GM13977 (cell line): Measurements from ENCODE around the gene TRIM28.
A peak's percentile ranks its signal among the peaks of the same experiment; 100 is the strongest.

Experiments used
- DNase-seq: peaks from one replicate; pipeline ENCODE4 v3.0.0; 2012; ENCODE audit warnings: low spot score
- in situ Hi-C: fragments of 300-500 bp; cut with MboI; formaldehyde crosslinking; loops from one replicate; pipeline ENCODE4 v1.12.0; 2022; ENCODE audit warnings: low sequenced_read_pairs, low pct_unique_long_range_greater_than_20kb, mixed read lengths, inconsistent platforms; ENCODE audit not compliant: unreplicated experiment
- TF ChIP-seq, protein P1 (sequence below): IDR thresholded peaks from 2 replicates; pipeline ENCODE4 v1.5.1; 2012; ENCODE audit warnings: mild to moderate bottlenecking, control low read depth; ENCODE audit not compliant: insufficient read depth; ENCODE audit errors: extremely low read depth, missing control alignments

The TRIM28 gene

DNA sequence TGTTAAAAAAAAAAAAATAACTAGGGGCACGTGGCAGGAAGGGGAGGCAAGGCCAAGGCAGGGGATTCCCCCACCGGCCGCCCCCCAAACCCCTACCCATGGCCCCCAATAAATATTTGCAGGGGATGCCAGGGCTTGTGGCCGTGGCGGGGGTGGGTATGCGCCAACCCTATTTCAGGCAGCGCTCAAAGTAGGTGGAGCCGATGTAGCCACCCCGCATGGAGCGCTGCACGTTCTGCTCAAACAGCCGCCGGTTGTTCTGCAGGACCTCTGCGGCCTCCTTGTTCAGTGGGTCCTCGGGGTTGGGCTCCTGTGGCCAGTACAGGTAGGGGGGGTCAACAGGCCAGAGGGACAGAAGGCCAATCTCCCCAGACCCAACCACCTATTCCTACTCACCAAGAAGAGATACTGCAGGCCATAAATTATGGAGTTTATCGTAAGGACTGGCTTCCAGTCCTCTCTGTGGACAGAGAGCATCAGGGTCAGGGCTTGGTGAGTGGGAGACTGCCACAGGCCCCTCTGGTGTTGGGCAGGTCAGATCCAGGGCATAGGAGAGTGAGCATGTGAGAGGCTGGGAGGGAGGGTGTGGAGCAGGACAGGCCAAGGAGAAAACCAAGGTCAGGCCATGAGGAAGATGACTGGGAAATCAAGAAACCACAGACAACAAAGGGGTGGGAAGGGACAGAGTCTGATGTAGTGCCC, 12.2 kb downstream of the TRIM28 start:
- in situ Hi-C loops, result no loop called here
- no peak for DNase-seq
- TF ChIP-seq, protein P1, sequence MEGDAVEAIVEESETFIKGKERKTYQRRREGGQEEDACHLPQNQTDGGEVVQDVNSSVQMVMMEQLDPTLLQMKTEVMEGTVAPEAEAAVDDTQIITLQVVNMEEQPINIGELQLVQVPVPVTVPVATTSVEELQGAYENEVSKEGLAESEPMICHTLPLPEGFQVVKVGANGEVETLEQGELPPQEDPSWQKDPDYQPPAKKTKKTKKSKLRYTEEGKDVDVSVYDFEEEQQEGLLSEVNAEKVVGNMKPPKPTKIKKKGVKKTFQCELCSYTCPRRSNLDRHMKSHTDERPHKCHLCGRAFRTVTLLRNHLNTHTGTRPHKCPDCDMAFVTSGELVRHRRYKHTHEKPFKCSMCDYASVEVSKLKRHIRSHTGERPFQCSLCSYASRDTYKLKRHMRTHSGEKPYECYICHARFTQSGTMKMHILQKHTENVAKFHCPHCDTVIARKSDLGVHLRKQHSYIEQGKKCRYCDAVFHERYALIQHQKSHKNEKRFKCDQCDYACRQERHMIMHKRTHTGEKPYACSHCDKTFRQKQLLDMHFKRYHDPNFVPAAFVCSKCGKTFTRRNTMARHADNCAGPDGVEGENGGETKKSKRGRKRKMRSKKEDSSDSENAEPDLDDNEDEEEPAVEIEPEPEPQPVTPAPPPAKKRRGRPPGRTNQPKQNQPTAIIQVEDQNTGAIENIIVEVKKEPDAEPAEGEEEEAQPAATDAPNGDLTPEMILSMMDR, result no peak

DNA sequence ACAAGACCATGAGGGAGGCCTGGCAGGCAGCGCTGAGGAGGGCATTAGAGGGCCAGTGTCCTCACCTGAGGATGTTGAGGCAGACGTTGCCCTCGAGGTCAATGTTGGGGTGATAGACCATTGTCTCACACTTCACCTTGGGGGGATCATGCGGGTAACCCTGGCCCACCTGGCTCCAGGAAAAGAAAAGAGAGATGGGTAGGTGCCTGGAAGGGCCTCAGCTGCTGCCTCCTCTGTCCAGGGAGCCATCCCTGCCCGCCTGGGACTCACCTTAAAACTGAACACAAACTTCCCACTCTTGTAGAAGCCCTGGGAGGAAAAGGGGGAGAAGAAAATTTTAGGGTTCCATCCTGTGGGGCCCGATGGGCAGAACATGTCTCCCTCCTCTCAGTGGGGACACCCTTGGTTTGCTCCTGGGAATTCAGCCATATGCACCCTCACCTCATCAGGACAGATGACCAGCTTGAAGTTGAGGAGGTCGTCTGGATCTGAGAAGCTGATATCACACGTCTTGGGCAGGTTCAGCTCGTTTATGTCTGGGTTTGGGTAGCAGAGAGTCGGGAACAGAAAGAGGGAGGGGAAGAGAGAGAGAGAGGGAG, 12.9 kb downstream of the TRIM28 start:
- in situ Hi-C loops, result no loop called here

DNA sequence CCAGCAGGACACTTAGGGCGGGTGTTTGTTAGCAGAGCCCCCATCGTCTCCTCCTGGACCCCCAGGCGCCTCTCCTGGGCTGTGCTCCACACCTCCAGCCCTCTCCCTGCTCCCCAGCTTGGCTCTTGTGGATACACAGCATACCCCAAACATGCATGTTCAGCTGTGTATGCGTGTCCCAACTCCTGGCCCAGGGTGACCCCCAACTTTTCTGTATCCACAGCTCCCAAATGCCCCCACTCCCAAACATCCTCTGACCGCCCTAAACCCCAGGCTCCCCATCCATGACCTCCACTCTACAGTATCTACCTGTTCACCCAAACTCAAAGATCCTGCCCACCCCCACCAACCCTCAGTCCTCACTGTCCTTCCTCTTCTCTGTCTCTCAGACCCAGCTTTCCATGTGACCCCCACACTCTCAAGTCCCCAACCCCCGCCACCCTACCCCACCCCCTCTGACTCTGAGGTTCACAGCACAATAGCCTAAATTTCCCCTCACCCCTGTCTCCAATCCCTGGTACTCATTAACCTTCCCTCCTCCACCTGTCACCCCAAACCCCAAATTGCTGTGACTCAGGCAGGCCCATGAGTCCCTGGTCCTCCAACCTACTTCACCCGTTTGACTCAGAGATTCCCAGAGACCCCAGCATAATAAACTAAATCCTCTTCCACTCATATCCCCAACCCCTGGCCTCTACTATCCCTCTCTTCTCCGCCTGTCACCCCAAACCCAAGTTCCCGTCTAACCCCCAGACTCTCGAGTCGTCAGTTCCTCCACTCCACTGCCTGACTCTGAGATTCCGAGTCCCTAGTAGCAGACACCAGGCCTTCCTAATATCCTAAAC, 13.6 kb downstream of the TRIM28 start:
- TF ChIP-seq, protein P1, result no peak
- no peak for DNase-seq
- in situ Hi-C loops, result no loop called here

More for the DNA sequence above, 12.9 kb downstream of the TRIM28 start:
- TF ChIP-seq, protein P1, result no peak
- DNase-seq, result no peak

DNA sequence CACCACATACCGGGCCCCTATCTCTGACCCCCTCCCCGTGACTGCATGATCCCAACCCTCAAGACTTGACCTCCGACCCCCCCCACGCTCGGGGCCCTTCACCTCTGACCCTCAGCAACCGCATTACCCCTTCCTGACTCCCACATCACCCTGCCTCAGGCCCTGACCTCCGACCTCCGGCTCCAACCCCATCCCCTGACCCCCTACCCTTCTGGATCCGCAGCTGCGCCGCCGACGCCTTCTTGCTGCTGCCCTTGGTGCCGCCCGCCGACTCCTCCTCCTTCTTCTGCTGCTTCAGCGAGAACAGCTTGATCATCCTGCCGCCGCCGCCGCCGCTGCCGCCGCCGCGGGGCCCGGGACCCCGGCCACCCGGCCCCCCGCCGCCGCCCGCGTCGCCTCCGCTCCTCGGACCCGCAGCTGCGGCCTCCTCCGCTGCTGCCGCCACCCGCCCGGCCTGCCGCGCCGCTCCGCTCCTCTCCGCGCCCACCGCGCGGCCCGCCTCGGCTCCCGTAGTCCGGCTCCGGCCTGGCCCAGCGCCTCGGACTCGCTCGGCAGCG, 14.3 kb downstream of the TRIM28 start, which contains the start of gene UBE2M:
Gene UBE2M (minus strand): TSS at position 546 of the 557 bp plus-strand sequence. CDS start 230 bp downstream, at position 316.
- in situ Hi-C loops, result no loop called here
- TF ChIP-seq, protein P1, result no peak
- no peak for DNase-seq

- TF ChIP-seq, protein P1, result no peak
- DNase-seq, result peak; percentile 99
- in situ Hi-C loops, result no loop called here
These were observed 14.9 kb downstream of the TRIM28 start for GRCh38 chr19:58558623-58559274.

DNA sequence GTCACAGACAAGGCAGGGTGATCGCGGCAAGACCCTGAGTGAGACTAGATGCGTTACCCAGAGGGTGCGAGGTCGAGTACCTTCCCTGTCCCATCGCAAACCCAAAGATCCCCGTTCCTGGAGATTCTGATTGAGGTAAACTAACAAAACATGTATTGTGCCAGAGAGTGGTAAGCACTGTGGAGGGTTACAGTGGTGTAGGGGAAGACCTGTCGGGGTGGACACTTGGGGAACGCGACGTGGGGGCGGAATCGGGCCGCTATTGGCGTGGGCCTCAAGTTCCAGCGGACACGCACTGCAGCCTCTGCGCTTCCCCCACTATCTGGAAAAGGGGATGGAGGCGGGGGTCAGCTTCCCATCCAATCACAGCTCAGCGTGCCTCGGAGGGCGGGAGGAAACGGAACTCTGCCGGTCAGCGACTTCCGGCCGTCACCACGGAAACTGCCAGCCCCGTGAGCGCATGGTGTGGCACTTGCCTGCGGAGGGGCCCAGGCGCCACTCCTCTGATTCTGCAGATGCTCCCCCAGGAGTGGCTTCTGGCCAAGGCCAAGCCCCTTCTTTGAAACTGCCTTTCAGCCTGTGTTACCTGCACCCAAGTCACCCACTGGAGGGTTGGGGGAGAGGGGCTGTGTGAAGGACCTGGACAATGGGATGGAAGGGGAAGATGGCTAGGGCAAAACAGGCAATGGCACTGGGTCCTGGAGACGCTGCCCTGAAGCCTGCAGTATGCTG, 15.6 kb downstream of the TRIM28 start:
- TF ChIP-seq, protein P1, result no peak
- in situ Hi-C loops, result no loop called here
- DNase-seq, result peak; percentile 93
